GM18519 (cell line): ENCODE results near the gene IL17REL.

Source experiments
- ATAC-seq: cut with Tn5 transposase; IDR thresholded peaks from one replicate; pipeline ENCODE4 v1.9.1; 2021; ENCODE audit warnings: mild to moderate bottlenecking, moderate library complexity; ENCODE audit not compliant: unreplicated experiment, low FRiP score

Gene IL17REL

GRCh38 chr22:49960159-49961004 lies 52.2 kb downstream of the IL17REL start, which contains the start of gene PIM3:
Gene PIM3, plus strand, starts transcription at chr22:49960772. Its CDS starts 176 bp downstream, at chr22:49960948.
- ATAC-seq, result peak; percentile 46

GRCh38 chr22:49959782-49960158 lies 52.8 kb downstream of the IL17REL start:
- ATAC-seq, result peak; percentile 1

DNA sequence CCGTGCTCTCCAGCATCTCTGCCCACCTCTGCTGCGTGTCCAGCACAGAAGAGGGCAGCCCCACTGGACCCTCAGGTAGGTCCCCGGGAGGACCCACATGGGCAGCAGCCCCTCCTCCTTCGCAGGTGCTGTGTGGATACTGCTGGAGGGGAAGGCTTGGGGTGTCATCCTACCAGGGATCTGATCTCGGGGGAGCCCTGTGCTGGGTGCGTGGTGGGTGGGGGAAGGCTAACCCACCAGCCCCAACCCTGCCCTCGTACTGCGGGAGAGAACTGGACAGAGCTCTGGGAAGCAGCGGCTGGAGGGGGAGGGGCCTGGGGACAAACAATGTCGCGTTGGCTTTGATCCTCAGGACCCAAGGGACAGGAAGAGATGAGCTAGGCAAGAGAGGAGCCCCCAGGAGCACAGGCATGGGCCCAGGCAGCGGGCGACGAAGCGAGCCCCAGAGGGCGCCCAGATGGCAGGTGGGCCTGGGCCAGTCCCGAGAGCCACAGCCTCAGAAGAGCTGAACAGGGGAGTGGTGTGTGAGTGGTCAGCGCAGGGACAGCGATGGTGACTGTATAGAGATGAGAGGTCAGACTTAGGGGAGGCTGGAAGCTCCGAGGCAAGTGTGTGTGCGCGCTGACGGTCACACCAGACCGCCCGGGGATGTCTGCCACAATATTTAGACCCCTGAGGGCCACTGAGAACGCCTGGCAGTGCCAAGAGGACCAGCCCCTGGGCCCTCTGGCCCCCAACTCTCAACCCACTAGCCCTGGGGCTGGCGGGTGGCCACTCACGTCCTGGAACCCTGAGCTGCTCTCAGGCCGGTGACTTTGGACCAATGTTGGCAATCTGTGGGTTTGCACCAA lies 53.4 kb downstream of the IL17REL start:
- no peak for ATAC-seq

- ATAC-seq, result no peak
Measured at GRCh38 chr22:49958366-49958921, 54.1 kb downstream of the IL17REL start.

DNA sequence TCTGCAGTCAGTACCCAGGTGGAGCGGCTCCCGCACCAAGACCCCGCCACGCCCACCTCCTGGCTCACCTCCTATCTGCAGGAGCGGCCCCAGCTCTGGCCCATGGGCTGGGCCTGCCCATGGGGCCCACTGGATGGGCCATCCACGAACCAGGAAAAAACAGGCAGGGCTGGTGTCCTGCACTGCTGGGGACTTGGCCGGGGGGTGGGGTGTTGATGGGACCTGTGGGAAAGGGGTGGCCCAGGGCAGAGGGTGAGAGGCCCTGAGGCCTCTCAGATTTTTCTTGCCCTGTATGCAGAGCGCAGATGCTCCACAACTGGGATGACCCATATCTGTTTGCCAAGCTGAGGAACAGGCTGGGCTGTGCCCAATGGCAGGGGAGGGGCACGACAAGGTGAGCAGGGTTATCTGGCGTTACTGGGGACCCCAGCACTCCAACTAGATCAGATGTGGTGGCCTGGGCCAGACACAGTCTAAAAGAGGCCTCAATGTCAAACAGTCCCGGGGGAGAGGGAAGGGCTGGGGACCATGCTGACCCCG lies 54.7 kb downstream of the IL17REL start:
- ATAC-seq, result no peak

DNA sequence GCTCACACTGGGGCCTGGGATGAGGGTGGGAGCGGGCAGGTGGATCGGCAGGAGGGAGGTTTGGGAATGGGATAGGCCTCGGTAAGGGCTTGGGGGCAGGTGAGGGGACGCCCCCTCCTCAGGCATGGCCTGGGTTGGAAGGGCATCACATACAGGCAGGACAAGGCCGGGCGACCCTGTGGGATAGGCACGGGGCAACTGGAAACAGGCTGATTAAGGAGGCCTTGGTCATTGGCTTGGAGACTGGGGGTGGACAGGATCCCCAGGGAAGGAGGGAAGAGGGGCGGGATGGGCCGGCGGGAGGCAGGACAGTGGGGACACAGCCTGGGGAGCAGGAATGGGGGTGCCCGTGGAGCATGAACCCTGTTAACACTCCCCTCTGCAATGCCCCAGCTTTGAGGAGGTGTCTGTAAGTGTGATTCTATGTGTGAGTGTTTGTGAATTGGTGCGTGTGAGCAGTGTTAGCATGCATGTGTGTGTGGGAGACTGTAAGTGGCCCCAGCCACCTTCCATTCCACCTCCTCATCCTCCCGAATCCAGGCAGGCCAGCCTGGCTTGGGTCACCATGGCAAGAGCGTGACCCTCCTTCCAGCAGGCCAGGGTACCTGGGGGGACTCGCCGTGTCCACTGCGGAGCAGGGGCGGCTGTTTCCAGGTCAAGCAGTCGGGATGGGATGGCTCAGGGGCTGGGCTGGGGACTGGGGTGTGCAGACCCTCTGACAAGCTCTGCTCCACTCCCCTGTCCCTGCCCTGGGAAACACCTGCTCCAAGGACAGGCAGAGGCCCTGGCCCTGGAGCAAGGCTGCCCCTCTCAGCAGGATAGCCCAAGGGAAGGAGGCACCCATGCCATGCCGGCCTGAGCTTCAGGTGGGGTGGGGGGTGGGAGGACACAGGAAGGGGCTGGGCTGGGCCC lies 55.4 kb downstream of the IL17REL start:
- no peak for ATAC-seq

- ATAC-seq, result no peak
Measured at GRCh38 chr22:49956418-49956770, 56.2 kb downstream of the IL17REL start.

GRCh38 chr22:49955581-49956417 lies 56.8 kb downstream of the IL17REL start:
- no peak for ATAC-seq

DNA sequence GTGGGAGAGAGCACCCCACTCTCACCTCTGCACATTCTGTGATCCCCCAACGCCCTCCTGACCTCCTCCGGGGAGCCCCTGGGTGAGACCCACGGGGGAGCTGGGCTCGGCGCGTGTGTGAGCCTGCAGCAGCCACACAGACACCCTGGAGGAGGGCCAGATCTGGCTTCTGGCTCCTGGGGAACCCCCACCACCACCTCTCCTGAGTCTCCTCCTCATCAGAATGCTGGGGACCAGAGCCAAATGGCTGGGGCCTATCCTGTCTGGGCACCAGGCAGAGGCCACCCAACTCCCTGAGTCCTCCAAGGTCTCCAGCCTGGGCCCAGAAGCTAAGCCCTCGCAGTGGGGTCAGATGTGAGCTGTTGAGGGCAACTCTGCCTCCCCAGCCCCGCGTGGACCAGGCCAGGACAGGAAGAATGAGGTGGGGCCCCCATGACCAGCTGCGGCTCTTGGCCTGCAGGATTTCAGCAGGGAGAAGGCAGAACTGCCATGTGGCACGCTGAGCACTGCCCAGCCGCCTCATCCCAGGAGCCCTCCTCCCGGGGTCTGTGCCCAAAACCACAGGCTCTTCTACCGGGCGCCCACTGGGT lies 57.5 kb downstream of the IL17REL start:
- ATAC-seq, result no peak

GRCh38 chr22:49954354-49954753 lies 58.2 kb downstream of the IL17REL start:
- no peak for ATAC-seq

DNA sequence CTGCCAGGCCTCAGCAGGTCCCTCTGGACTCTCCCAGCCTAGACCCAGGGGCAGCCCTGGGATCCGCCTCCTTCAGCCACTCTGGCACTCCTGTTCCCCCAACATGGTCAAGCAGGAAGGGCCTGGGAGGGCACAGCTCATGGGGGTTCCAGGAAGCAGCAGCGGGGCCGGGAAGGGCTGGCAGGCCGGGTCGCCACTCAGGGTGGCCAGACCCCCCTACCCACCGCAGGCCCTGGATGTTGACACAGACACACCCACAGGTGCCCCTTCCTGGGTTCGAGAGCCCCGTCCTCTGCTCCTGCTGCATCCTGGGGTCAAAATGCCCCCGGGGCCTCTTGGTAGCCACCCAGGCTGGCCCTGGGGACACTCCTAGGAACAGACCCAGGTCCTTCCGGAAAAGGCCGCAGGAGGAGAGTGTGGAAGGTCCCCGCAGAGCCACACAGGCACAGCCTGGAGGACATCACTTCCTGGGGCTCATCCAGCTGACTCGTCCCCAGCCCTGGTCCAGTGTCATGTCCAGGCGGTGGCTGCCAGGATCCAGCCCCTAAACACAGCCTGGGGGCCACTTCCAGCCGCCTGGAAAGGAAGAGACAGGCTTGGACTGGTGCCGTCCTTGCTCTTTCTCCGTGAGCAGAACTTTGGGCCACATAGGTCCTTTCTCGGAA lies 58.8 kb downstream of the IL17REL start:
- ATAC-seq, result no peak

GRCh38 chr22:49953027-49953679 lies 59.4 kb downstream of the IL17REL start:
- no peak for ATAC-seq

- no peak for ATAC-seq
Measured at GRCh38 chr22:49951986-49952896, 60.3 kb downstream of the IL17REL start.

DNA sequence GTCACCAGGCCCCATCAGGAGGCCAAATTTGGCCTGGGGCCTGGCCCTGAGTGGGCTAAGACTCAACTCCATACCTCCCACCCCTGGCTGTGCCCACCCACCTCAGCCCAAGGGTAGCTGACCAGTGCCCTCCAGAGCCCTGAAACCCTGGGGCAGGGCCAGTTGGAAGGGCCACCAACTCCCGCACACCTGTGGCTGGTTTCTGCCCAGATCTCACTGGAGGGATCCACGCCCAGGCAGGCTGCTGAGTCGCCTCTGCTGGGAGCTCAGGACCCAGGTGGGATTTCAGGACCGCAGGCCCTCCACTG lies 60.9 kb downstream of the IL17REL start:
- no peak for ATAC-seq

GRCh38 chr22:49951000-49951677 lies 61.4 kb downstream of the IL17REL start:
- ATAC-seq, result no peak

DNA sequence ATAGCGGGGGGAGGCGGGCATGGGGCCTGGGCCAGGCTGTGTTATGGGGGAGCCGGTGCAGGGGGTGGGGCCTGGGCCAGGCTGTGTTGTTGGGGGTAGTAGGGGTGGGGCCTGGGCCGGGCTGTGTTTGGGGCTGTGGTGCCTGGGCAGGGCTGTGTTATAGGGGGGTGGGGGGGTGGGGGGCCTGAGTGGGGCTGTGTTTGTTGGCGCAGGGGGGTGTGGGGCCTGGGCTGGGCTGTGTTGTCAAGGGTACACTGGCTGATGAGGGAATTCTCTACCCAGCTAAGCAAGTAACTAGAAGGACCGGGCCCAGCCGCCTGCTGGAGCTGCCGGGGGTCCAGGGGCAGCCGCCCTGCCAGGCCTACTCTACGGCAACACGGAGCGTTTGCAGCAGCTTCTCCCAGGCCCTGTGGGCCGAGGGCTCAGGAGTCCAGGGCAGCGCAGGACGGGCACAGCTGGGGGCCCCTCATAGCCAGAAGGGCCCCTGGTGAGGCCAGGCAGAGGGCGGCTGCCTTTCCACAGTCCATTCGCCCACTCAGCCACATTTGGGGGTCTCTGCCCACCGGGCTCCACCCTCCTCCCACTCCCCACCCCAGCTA lies 62.1 kb downstream of the IL17REL start:
- ATAC-seq, result no peak
